ENCODE measurements around the gene COG8.

DNA sequence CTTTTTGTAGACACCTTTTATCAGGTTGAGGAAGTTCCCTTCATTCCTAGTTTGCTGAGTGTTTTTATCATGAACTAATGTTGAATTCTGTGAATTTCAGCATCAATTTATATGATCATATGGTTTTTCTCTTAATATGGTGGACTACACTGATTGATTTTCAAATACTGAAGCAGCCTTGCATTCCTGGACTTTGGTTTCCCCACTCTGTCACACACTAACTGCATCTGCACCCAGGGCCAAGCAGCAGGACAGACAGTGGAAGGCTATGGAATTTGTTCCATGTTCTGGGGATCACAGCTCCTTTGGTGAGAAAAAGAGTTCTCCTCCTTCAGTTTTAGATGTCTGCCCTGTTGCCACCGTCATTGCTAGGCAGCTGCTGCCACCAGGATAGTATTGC lies 38.7 kb upstream of the COG8 start:
- TF ChIP-seq EZH2 (IDR thresholded peaks at IDR 0.05; ENCODE audit: insufficient read depth, poor library complexity, severe bottlenecking) (no peak), EZH2phosphoT487 (IDR thresholded peaks at IDR 0.05; ENCODE audit: insufficient read depth, low read depth) (no peak)

Measured in GM23248 (cell line).